ENCODE data around the gene PTPRM. TPM values are rescaled to one million over a fixed set of nuclear protein-coding genes. Genes with fewer than 3 reads are reported as not detected.

Gene PTPRM
- total and polyA plus RNA-seq, 2 of the 4 experiments (the other 2 are of a cell fraction): 28.3 to 51.2 TPM

GRCh38 chr18:8290435-8290834, 723.3 kb downstream of the PTPRM start:
- Histone ChIP-seq H3K9ac (ENCODE audit: low read depth, low read length) (no peak overlapping the region), H3K9me3 (ENCODE audit: control insufficient read depth, insufficient read depth, low read length) (no peaks in the 10 kb centered on the region), H2BK5ac (ENCODE audit: low read depth, low read length, poor library complexity, severe bottlenecking) (no peak overlapping the region), H2BK120ac (ENCODE audit: low read depth, low read length) (no peak overlapping the region), H3K4ac (ENCODE audit: low read depth, low read length) (no peak overlapping the region), H2BK15ac (ENCODE audit: low read depth, low read length) (no peak overlapping the region), H3K27me3 (ENCODE audit: control insufficient read depth, insufficient read depth, low read length) (no peaks in the 10 kb centered on the region), H2AK9ac (replicated peaks; ENCODE audit: low read depth, low read length, poor library complexity) (no peak overlapping the region), H4K5ac (ENCODE audit: low read depth, low read length) (no peak overlapping the region), H3K4me2 (ENCODE audit: low read depth, low read length) (no peak overlapping the region), H3K56ac (ENCODE audit: extremely low read depth, insufficient read depth, low read length) (no peak overlapping the region), H3K23ac (ENCODE audit: low read depth, low read length) (no peak overlapping the region), H2BK20ac (ENCODE audit: low read depth, low read length) (no peak overlapping the region), H4K8ac (ENCODE audit: low read depth in 2 of 2, low read length in 2 of 2) (no peak overlapping the region), H3K9me1 (ENCODE audit: insufficient read depth, low read length) (peaks cover 5% of the 10 kb centered on the region; the same call in 1 of the 2 replicates), H2AK5ac (ENCODE audit: low read depth, low read length) (no peak overlapping the region), H2AFZ (replicated peaks; ENCODE audit: low read length, poor library complexity) (no peak overlapping the region), H3K4me1 (ENCODE audit: control insufficient read depth, insufficient read depth, low read length) (no peaks in the 10 kb centered on the region), H4K91ac (ENCODE audit: insufficient read depth, low read depth, low read length) (no peak overlapping the region), H3K36me3 (ENCODE audit: control insufficient read depth, insufficient read depth, low read length) (no peaks in the 10 kb centered on the region), H3K4me3 (ENCODE audit: insufficient read depth, low read depth, low read length) (no peak overlapping the region), H3K79me1 (ENCODE audit: low read depth in 1 of 2, low read length in 2 of 2) (no peaks in the 10 kb centered on the region), H4K20me1 (ENCODE audit: insufficient read depth, low read length) (no peaks in the 10 kb centered on the region), H3K27ac (ENCODE audit: insufficient read depth, low read length) (no peak overlapping the region), H3K18ac (ENCODE audit: low read depth, low read length) (no peak overlapping the region), H3K14ac (replicated peaks; ENCODE audit: low read depth, low read length) (no peak overlapping the region)
- no CpG with 5 or more reads among the region's 3 CpGs for WGBS, 2 experiments (ENCODE audit: extremely low coverage in 2 of 2, insufficient read length in 1 of 2)
- DNase-seq: no peak
- BruUV-seq (replicated peaks): no TSS peak
- TF ChIP-seq CHD1 (IDR thresholded peaks at IDR 0.05; ENCODE audit: low read depth, low read length) (no peak), RFX5 (IDR thresholded peaks at IDR 0.05; ENCODE audit: low read depth, low read length) (no peak), BHLHE40 (IDR thresholded peaks at IDR 0.05; ENCODE audit: low read depth, low read length) (no peak), POLR2A (IDR thresholded peaks at IDR 0.05; ENCODE audit: low read depth, low read length) (no peak), MAFK (IDR thresholded peaks at IDR 0.05; ENCODE audit: low read depth, low read length) (no peak), NFE2L2 (IDR thresholded peaks at IDR 0.05; ENCODE audit: low read depth, low read length) (no peak), FOS (IDR thresholded peaks at IDR 0.05; ENCODE audit: low read depth, low read length) (no peak), MXI1 (IDR thresholded peaks at IDR 0.05; ENCODE audit: borderline replicate concordance, low read depth, low read length) (no peak), MAZ (IDR thresholded peaks at IDR 0.05; ENCODE audit: borderline replicate concordance, low read depth, low read length) (no peak), CEBPB (IDR thresholded peaks at IDR 0.05; ENCODE audit: low read depth, low read length) (no peak), USF2 (IDR thresholded peaks at IDR 0.05; ENCODE audit: low read depth, low read length) (no peak), RCOR1 (IDR thresholded peaks at IDR 0.05; ENCODE audit: insufficient replicate concordance, low read length) (no peak), ELK1 (IDR thresholded peaks at IDR 0.05; ENCODE audit: borderline replicate concordance, low read depth, low read length) (no peak), SMC3 (IDR thresholded peaks at IDR 0.05; ENCODE audit: low read depth, low read length) (no peak), RAD21 (IDR thresholded peaks at IDR 0.05; ENCODE audit: low read length) (no peak)
- TF ChIP-seq, protein P1, sequence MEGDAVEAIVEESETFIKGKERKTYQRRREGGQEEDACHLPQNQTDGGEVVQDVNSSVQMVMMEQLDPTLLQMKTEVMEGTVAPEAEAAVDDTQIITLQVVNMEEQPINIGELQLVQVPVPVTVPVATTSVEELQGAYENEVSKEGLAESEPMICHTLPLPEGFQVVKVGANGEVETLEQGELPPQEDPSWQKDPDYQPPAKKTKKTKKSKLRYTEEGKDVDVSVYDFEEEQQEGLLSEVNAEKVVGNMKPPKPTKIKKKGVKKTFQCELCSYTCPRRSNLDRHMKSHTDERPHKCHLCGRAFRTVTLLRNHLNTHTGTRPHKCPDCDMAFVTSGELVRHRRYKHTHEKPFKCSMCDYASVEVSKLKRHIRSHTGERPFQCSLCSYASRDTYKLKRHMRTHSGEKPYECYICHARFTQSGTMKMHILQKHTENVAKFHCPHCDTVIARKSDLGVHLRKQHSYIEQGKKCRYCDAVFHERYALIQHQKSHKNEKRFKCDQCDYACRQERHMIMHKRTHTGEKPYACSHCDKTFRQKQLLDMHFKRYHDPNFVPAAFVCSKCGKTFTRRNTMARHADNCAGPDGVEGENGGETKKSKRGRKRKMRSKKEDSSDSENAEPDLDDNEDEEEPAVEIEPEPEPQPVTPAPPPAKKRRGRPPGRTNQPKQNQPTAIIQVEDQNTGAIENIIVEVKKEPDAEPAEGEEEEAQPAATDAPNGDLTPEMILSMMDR (conservative IDR thresholded peaks at IDR 0.05; ENCODE audit: low read depth, low read length): no peak
- CTCF ChIA-PET: no interaction called here
- in situ Hi-C loops (cut with MboI; ENCODE audit: low sequenced_read_pairs): no loop called here
- no peak for ATAC-seq (ENCODE audit: low read depth)
- dilution Hi-C loops (cut with HindIII; ENCODE audit: low sequenced_read_pairs, unreplicated experiment): no loop called here
- POLR2A ChIA-PET (ENCODE audit: unreplicated experiment): no interaction called here
- intact Hi-C loops (cut with micrococcal nuclease): no loop called here
